Thyroid gland (tissue), 4 donors: ENCODE results near the gene PGAP3.

ENCODE experiments used
- CTCF ChIP-seq, 6 experiments: fragments of 200-600 bp in 3 of 6; fragments of 450-650 bp in 3 of 6; sonication (generic) in 3 of 6; IDR thresholded peaks; one replicate each; pipeline ENCODE4 v1.5.1; 2016 to 2019; ENCODE audit warnings: antibody characterized with exemption in 6 of 6, mild to moderate bottlenecking in 2 of 6, inconsistent platforms in 1 of 6, moderate library complexity in 1 of 6
- POLR2A ChIP-seq, 2 donors: fragments of 450-650 bp; IDR thresholded peaks; one replicate each; pipeline ENCODE4 v1.6.1; 2017; ENCODE audit warnings: antibody characterized with exemption in 2 of 2, mild to moderate bottlenecking in 2 of 2, moderate library complexity in 1 of 2

- no peak for TF ChIP-seq POLR2A (IDR thresholded peaks at IDR 0.05)
- TF ChIP-seq CTCF (IDR thresholded peaks at IDR 0.05), result no peak
These were observed 48.8 kb downstream of the PGAP3 start for GRCh38 chr17:39639043-39639442.
